ENCODE measurements around the gene RAP1GAP2. TPM values are rescaled to one million over a fixed set of nuclear protein-coding genes. Genes with fewer than 3 reads are reported as not detected.

RAP1GAP2 gene
- total RNA-seq, 1 donor from 2014 or later, result 22.6 TPM

- intact Hi-C loops (cut with DNase I), result no loop called here
- Histone ChIP-seq H3K27ac (no peak overlapping the region), H3K36me3 (no peaks in the 10 kb centered on the region), H3K9me3 (no peaks in the 10 kb centered on the region), H3K4me1 (no peaks in the 10 kb centered on the region), H3K27me3 (no peaks in the 10 kb centered on the region), H3K4me3 (no peak overlapping the region)
- no peak for DNase-seq (ENCODE audit: extremely low spot score in 2 of 2)
- TF ChIP-seq, protein P1, sequence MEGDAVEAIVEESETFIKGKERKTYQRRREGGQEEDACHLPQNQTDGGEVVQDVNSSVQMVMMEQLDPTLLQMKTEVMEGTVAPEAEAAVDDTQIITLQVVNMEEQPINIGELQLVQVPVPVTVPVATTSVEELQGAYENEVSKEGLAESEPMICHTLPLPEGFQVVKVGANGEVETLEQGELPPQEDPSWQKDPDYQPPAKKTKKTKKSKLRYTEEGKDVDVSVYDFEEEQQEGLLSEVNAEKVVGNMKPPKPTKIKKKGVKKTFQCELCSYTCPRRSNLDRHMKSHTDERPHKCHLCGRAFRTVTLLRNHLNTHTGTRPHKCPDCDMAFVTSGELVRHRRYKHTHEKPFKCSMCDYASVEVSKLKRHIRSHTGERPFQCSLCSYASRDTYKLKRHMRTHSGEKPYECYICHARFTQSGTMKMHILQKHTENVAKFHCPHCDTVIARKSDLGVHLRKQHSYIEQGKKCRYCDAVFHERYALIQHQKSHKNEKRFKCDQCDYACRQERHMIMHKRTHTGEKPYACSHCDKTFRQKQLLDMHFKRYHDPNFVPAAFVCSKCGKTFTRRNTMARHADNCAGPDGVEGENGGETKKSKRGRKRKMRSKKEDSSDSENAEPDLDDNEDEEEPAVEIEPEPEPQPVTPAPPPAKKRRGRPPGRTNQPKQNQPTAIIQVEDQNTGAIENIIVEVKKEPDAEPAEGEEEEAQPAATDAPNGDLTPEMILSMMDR (IDR thresholded peaks at IDR 0.05), result no peak
- TF ChIP-seq POLR2A (IDR thresholded peaks at IDR 0.05) (no peak), POLR2AphosphoS5 (IDR thresholded peaks at IDR 0.05; ENCODE audit: insufficient read depth in 1 of 2, low read depth in 1 of 2) (no peak)
These were observed 636 bp upstream of the RAP1GAP2 start for GRCh38 chr17:2795441-2796163.

GRCh38 chr17:2797226-2797625 is 988 bp downstream of the RAP1GAP2 start:
- no peak for DNase-seq (ENCODE audit: extremely low spot score in 2 of 2)
- Histone ChIP-seq H3K27me3 (no peaks in the 10 kb centered on the region), H3K9me3 (no peaks in the 10 kb centered on the region), H3K4me3 (no peak overlapping the region), H3K27ac (no peak overlapping the region), H3K36me3 (no peaks in the 10 kb centered on the region), H3K4me1 (no peaks in the 10 kb centered on the region)
- intact Hi-C loops (cut with DNase I), result no loop called here
- TF ChIP-seq POLR2AphosphoS5 (IDR thresholded peaks at IDR 0.05; ENCODE audit: insufficient read depth in 1 of 2, low read depth in 1 of 2) (no peak), POLR2A (IDR thresholded peaks at IDR 0.05) (no peak)
- TF ChIP-seq, protein P1 (IDR thresholded peaks at IDR 0.05), result no peak

DNA sequence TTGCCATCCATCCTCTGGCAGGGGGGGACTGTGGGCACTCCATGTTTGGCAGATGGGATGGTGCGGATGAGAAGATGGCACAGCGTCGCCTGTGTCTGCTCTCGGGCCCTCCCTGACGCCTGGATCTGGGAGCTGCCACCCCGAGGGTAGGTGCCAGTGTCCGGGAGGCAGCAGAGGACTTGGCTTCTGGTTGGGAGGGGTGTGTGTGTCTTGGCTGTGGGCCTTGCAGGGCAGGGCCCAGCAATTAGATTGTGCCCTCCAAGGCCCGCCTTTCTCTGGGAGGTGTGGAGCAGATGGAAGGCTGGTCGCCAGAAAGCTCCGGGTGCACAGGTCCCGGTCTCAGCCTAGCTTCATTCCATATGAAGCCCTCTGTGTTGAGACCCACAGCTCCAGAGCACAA is 1.4 kb downstream of the RAP1GAP2 start:
- DNase-seq (ENCODE audit: extremely low spot score in 2 of 2), result no peak
- Histone ChIP-seq H3K27ac (no peak overlapping the region), H3K4me3 (no peak overlapping the region), H3K9me3 (no peaks in the 10 kb centered on the region), H3K4me1 (no peaks in the 10 kb centered on the region), H3K36me3 (no peaks in the 10 kb centered on the region), H3K27me3 (no peaks in the 10 kb centered on the region)
- intact Hi-C loops (cut with DNase I), result no loop called here
- TF ChIP-seq, protein P1 (IDR thresholded peaks at IDR 0.05), result no peak
- TF ChIP-seq POLR2AphosphoS5 (IDR thresholded peaks at IDR 0.05; ENCODE audit: insufficient read depth in 1 of 2, low read depth in 1 of 2) (no peak), POLR2A (IDR thresholded peaks at IDR 0.05) (no peak)

- no peaks in the 10 kb centered on the region for H3K4me1 ChIP-seq
- intact Hi-C loops (cut with DNase I), result no loop called here
- no peaks in the 10 kb centered on the region for H3K9me3 ChIP-seq
- no peak overlapping the region for H3K27ac ChIP-seq
- no peak overlapping the region for H3K4me3 ChIP-seq
- H3K36me3 ChIP-seq, result no peaks in the 10 kb centered on the region
- H3K27me3 ChIP-seq, result no peaks in the 10 kb centered on the region
- TF ChIP-seq POLR2A (IDR thresholded peaks at IDR 0.05) (no peak), POLR2AphosphoS5 (IDR thresholded peaks at IDR 0.05; ENCODE audit: insufficient read depth in 1 of 2, low read depth in 1 of 2) (no peak)
- no peak for DNase-seq (ENCODE audit: extremely low spot score in 2 of 2)
These were observed 1.9 kb downstream of the RAP1GAP2 start for GRCh38 chr17:2798188-2798587.

- Histone ChIP-seq H3K27ac (no peak overlapping the region), H3K36me3 (no peaks in the 10 kb centered on the region), H3K27me3 (no peaks in the 10 kb centered on the region), H3K4me1 (no peaks in the 10 kb centered on the region), H3K4me3 (no peak overlapping the region), H3K9me3 (no peaks in the 10 kb centered on the region)
- DNase-seq (ENCODE audit: extremely low spot score in 2 of 2), result no peak
- TF ChIP-seq POLR2A (IDR thresholded peaks at IDR 0.05) (no peak), POLR2AphosphoS5 (IDR thresholded peaks at IDR 0.05; ENCODE audit: insufficient read depth in 1 of 2, low read depth in 1 of 2) (no peak)
- TF ChIP-seq, protein P1 (IDR thresholded peaks at IDR 0.05), result no peak
- intact Hi-C loops (cut with DNase I), result no loop called here
These were observed 2.4 kb downstream of the RAP1GAP2 start for GRCh38 chr17:2798678-2799077.
